Fibroblast of upper back skin (primary cell): ENCODE data around the gene SLC38A8.

Experiments used
- DNase-seq: peaks from one replicate; pipeline ENCODE4 v3.0.0-alpha.2; 2013

SLC38A8 gene

DNA sequence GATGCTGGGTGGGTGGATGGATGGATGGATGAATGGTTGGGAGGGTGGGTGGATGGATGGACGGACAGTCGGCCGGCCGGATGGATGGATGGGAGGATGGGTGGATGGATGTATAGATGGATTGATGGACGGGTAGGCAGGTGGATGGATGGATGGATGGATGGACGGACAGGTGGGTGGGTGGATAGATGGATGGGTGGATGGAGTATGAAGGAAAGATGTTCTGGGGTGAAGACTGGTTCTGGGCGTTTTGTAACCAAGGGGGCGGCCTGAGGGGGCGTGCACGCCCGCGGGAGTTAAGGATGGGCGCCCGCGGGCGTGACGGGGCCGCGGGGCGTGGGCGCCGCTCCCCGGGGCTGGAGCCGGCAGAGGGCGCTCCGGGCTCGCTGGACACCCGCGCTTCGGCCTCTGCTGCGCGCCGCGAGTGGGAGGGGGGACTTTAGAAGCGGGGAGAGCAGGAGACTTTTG is 74.7 kb downstream of the SLC38A8 start, which contains the start of gene NECAB2:
NECAB2 (plus strand) TSS at position 407 of the 468 bp plus-strand sequence. CDS start 405 bp downstream, outside the sequence.
- peak; percentile 10 for DNase-seq

DNA sequence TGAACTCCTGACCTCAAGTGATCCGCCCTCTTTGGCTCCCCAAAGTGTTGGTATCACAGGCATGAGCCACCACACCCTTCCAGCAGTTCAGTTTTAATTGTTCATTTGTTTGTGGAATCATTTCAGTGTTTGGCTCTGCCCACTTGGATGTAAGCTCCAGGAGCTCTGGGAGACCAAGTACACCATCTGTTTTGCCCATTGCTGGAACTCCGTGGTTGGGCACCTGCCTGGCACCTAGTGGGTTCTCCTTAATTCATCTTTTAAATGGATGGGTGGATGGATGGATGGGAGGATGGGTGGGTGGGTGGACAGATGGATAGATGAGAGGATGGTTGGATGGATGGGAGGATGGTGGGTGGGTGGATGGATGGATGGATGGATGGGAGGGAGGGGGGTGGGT is 75.5 kb downstream of the SLC38A8 start:
- DNase-seq: no peak

DNA sequence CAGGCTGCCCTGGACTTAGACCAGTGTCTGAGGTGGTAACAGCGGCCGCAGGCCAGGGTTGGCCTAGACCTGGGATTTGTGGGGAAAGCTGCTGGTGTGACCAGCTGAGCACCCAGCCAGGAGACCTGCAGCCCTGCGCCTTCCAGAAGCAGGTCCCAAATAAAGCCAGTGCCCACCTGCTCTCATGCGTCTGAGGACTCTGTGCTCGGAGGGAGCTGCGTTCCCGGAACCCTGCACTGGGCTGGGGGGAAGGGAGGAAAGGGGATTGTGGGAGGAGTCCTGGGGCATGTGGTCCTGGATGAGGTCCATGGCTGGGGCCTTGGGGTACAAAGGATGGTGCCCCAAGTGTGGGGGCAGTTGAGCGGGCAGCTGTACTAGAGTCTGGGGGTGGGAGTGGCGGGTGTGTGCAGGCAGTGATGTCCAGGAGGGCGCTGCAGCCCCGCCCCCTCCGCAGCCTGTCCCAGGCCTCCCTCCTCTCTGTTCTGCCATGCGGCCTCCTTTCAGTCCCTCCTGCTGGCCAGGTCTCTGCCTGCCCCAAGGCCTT is 76.4 kb downstream of the SLC38A8 start:
- no peak for DNase-seq

DNA sequence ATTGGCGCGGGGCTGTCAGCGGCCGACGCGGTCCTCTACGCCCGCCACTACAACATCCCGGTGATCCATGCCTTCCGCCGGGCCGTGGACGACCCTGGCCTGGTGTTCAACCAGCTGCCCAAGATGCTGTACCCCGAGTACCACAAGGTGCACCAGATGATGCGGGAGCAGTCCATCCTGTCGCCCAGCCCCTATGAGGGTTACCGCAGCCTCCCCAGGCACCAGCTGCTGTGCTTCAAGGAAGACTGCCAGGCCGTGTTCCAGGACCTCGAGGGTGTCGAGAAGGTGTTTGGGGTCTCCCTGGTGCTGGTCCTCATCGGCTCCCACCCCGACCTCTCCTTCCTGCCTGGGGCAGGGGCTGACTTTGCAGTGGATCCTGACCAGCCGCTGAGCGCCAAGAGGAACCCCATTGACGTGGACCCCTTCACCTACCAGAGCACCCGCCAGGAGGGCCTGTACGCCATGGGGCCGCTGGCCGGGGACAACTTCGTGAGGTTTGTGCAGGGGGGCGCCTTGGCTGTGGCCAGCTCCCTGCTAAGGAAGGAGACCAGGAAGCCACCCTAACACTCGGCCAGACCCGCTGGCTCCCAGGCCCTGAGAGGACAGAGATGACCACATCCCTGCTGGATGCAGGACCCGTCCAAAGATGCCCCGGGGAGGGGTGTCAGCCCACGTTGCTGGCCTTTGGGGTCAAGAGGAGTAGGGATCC is 77.0 kb downstream of the SLC38A8 start:
- no peak for DNase-seq

DNA sequence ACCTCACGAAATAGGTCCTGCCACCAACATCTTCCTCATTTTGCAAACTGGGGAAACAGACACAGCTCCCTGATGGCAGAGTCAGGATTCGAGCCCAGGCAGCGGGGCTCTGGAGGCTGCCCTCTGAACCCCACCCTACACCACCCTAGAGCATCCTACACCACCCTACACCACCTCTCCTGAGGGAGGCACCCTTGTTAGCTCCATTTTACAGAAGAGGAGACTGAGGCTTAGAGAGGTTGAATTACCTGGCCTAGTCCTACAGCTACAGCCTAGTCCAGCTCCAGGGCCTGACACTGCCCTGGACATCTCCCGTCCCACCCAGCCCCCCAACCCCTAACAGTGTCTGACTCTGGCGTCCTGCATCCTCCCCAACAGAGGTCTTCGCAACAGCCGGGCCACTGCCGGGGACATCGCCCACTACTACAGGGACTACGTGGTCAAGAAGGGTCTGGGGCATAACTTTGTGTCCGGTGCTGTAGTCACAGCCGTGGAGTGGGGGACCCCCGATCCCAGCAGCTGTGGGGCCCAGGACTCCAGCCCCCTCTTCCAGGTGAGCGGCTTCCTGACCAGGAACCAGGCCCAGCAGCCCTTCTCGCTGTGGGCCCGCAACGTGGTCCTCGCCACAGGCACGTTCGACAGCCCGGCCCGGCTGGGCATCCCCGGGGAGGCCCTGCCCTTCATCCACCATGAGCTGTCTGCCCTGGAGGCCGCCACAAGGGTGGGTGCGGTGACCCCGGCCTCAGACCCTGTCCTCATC is 77.7 kb downstream of the SLC38A8 start:
- no peak for DNase-seq

- no peak for DNase-seq
These were observed 79.1 kb downstream of the SLC38A8 start for GRCh38 chr16:83963277-83964119.

DNA sequence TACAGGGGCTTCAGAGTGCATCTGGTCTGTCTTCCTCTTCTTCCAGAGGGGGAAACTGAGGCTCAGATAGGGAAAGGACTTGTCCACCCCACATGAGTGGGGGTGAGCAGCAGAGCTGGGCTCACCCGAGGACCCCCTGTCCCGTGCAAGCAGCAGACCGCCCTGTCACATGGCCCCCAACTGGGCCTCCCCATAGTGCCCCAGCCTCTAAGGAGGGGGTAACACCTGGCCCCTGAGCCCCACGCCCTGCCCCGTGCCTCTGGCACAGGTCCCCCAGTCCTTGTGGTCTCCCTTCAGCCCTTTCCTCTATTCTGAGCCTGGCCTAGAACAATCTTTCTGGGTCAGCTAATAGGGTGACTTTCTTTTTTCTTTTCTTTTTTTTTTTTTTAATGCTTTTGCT is 81.0 kb downstream of the SLC38A8 start:
- no peak for DNase-seq

GRCh38 chr16:83960521-83961249 is 81.9 kb downstream of the SLC38A8 start:
- DNase-seq: no peak
